Measurements from ENCODE around the gene CACNA1H. TPM values are rescaled to one million over a fixed set of nuclear protein-coding genes. Genes with fewer than 3 reads are reported as not detected.
A peak's percentile ranks its signal among the peaks of the same experiment; 100 is the strongest.

CACNA1H gene
- total and polyA plus RNA-seq, 5 experiments from 2014 or later, result 0.03 to 2.7 (median 1.8) TPM

- Mint-ChIP-seq H3K36me3 (no peaks in the 10 kb centered on the region), H3K27ac (peak overlapping the region in 1 of 10 donors; percentile 50), H3K4me1 (peaks cover 0 to 2% (median 0%) of the 10 kb centered on the region in 4 donors), H3K4me3 (no peak overlapping the region), H3K9me3 (no peaks in the 10 kb centered on the region), H3K27me3 (no peaks in the 10 kb centered on the region)
- no peak for ATAC-seq
- DNase-seq, result no peak
- POLR2A ChIA-PET, result no interaction called here
Observed at GRCh38 chr16:1126044-1126443, 26.9 kb upstream of the CACNA1H start.

GRCh38 chr16:1126586-1126985, 26.3 kb upstream of the CACNA1H start:
- DNase-seq (no peak), ATAC-seq (no peak)
- H3K36me3 Mint-ChIP-seq, result no peaks in the 10 kb centered on the region
- peaks cover 0 to 2% (median 0%) of the 10 kb centered on the region in 4 donors for H3K4me1 Mint-ChIP-seq
- no peak overlapping the region for H3K27ac Mint-ChIP-seq
- no peaks in the 10 kb centered on the region for H3K27me3 Mint-ChIP-seq
- POLR2A ChIA-PET, result no interaction called here
- no peaks in the 10 kb centered on the region for H3K9me3 Mint-ChIP-seq
- H3K4me3 Mint-ChIP-seq, result no peak overlapping the region

GRCh38 chr16:1127101-1127500, 25.8 kb upstream of the CACNA1H start:
- Mint-ChIP-seq H3K36me3 (no peaks in the 10 kb centered on the region), H3K9me3 (no peaks in the 10 kb centered on the region), H3K27ac (no peak overlapping the region), H3K27me3 (peaks cover 0 to 2% (median 0%) of the 10 kb centered on the region in 5 donors), H3K4me1 (peaks cover 0 to 2% (median 0%) of the 10 kb centered on the region in 4 donors), H3K4me3 (no peak overlapping the region)
- DNase-seq, result no peak
- POLR2A ChIA-PET, result interaction anchor here (0.5 kb wide), 1 partner anchor 972 kb away, joined by 3 read pairs; no protein-coding TSS in a partner anchor
- no peak for ATAC-seq

GRCh38 chr16:1127971-1128715, 24.8 kb upstream of the CACNA1H start:
- no peaks in the 10 kb centered on the region for H3K36me3 Mint-ChIP-seq
- no peak overlapping the region for H3K4me3 Mint-ChIP-seq
- H3K27ac Mint-ChIP-seq, result no peak overlapping the region
- POLR2A ChIA-PET, result no interaction called here
- no peaks in the 10 kb centered on the region for H3K9me3 Mint-ChIP-seq
- DNase-seq (no peak), ATAC-seq (no peak)
- peaks cover 0 to 2% (median 0%) of the 10 kb centered on the region in 5 donors for H3K27me3 Mint-ChIP-seq
- H3K4me1 Mint-ChIP-seq, result peaks cover 0 to 2% (median 0%) of the 10 kb centered on the region in 4 donors

- H3K36me3 Mint-ChIP-seq, result no peaks in the 10 kb centered on the region
- H3K4me3 Mint-ChIP-seq, result no peak overlapping the region
- no peak for ATAC-seq
Observed at GRCh38 chr16:1129106-1129960, 23.6 kb upstream of the CACNA1H start.

GRCh38 chr16:1130382-1130781, 22.5 kb upstream of the CACNA1H start:
- Mint-ChIP-seq H3K4me1 (peaks cover 0 to 2% (median 0%) of the 10 kb centered on the region in 4 donors), H3K4me3 (no peak overlapping the region), H3K27me3 (peaks cover 0 to 2% (median 0%) of the 10 kb centered on the region in 5 donors), H3K9me3 (no peaks in the 10 kb centered on the region), H3K27ac (no peak overlapping the region), H3K36me3 (no peaks in the 10 kb centered on the region)
- ATAC-seq (no peak), DNase-seq (no peak)
- POLR2A ChIA-PET, result no interaction called here

More at GRCh38 chr16:1129106-1129960, 23.6 kb upstream of the CACNA1H start:
- Mint-ChIP-seq H3K27me3 (peaks cover 0 to 2% (median 0%) of the 10 kb centered on the region in 5 donors), H3K27ac (no peak overlapping the region), H3K9me3 (no peaks in the 10 kb centered on the region), H3K4me1 (peaks cover 0 to 2% (median 0%) of the 10 kb centered on the region in 4 donors)
- POLR2A ChIA-PET, result no interaction called here
- DNase-seq, result no peak

- POLR2A ChIA-PET, result no interaction called here
- Mint-ChIP-seq H3K27me3 (peaks cover 0 to 2% (median 0%) of the 10 kb centered on the region in 5 donors), H3K9me3 (no peaks in the 10 kb centered on the region), H3K27ac (no peak overlapping the region), H3K4me1 (no peaks in the 10 kb centered on the region), H3K4me3 (no peak overlapping the region), H3K36me3 (no peaks in the 10 kb centered on the region)
- ATAC-seq, result no peak
- DNase-seq, result no peak
Observed at GRCh38 chr16:1131378-1131994, 21.4 kb upstream of the CACNA1H start.

- H3K36me3 Mint-ChIP-seq, result no peaks in the 10 kb centered on the region
- no peaks in the 10 kb centered on the region for H3K9me3 Mint-ChIP-seq
- H3K4me3 Mint-ChIP-seq, result no peak overlapping the region
- DNase-seq (no peak), ATAC-seq (no peak)
- no peak overlapping the region for H3K27ac Mint-ChIP-seq
- POLR2A ChIA-PET, result no interaction called here
- H3K4me1 Mint-ChIP-seq, result no peaks in the 10 kb centered on the region
- H3K27me3 Mint-ChIP-seq, result peaks cover 0 to 2% (median 0%) of the 10 kb centered on the region in 5 donors
Observed at GRCh38 chr16:1132431-1132830, 20.5 kb upstream of the CACNA1H start.

GRCh38 chr16:1133271-1133670, 19.6 kb upstream of the CACNA1H start:
- no peak for ATAC-seq
- POLR2A ChIA-PET, result no interaction called here
- H3K27me3 Mint-ChIP-seq, result peaks cover 0 to 2% (median 0%) of the 10 kb centered on the region in 5 donors
- H3K9me3 Mint-ChIP-seq, result no peaks in the 10 kb centered on the region
- H3K4me1 Mint-ChIP-seq, result no peaks in the 10 kb centered on the region
- H3K4me3 Mint-ChIP-seq, result no peak overlapping the region
- DNase-seq, result no peak
- H3K36me3 Mint-ChIP-seq, result no peaks in the 10 kb centered on the region
- no peak overlapping the region for H3K27ac Mint-ChIP-seq

- ATAC-seq (no peak), DNase-seq (no peak)
- Mint-ChIP-seq H3K27ac (no peak overlapping the region), H3K27me3 (peaks cover 0 to 6% (median 0%) of the 10 kb centered on the region in 5 donors), H3K4me3 (no peak overlapping the region), H3K9me3 (no peaks in the 10 kb centered on the region), H3K36me3 (no peaks in the 10 kb centered on the region), H3K4me1 (no peaks in the 10 kb centered on the region)
- POLR2A ChIA-PET, result no interaction called here
Observed at GRCh38 chr16:1133810-1134520, 18.9 kb upstream of the CACNA1H start.

GRCh38 chr16:1134776-1135458, 18.0 kb upstream of the CACNA1H start:
- POLR2A ChIA-PET, result no interaction called here
- Mint-ChIP-seq H3K27me3 (peaks cover 0 to 6% (median 0%) of the 10 kb centered on the region in 5 donors), H3K36me3 (no peaks in the 10 kb centered on the region), H3K4me1 (no peaks in the 10 kb centered on the region), H3K4me3 (no peak overlapping the region), H3K9me3 (no peaks in the 10 kb centered on the region), H3K27ac (no peak overlapping the region)
- ATAC-seq (no peak), DNase-seq (no peak)

GRCh38 chr16:1135459-1135825, 17.5 kb upstream of the CACNA1H start:
- POLR2A ChIA-PET, result interaction anchor here (0.6 kb wide), 1 partner anchor 124 kb away, joined by 3 read pairs; no protein-coding TSS in a partner anchor
- ATAC-seq (no peak), DNase-seq (no peak)
- no peaks in the 10 kb centered on the region for H3K4me1 Mint-ChIP-seq
- H3K27ac Mint-ChIP-seq, result no peak overlapping the region
- no peaks in the 10 kb centered on the region for H3K9me3 Mint-ChIP-seq
- no peak overlapping the region for H3K4me3 Mint-ChIP-seq
- H3K36me3 Mint-ChIP-seq, result no peaks in the 10 kb centered on the region
- peaks cover 0 to 8% (median 3%) of the 10 kb centered on the region in 5 donors for H3K27me3 Mint-ChIP-seq

Data from naive thymus-derived CD8-positive, alpha-beta T cell (primary cell).